Astrocyte (in vitro differentiated cells and primary cell): ENCODE data around the gene NTM. TPM values are rescaled to one million over a fixed set of nuclear protein-coding genes. Genes with fewer than 3 reads are reported as not detected.
A peak's percentile ranks its signal among the peaks of the same experiment; 100 is the strongest.

ENCODE experiments used
- DNase-seq: peaks from one replicate; pipeline ENCODE4 v3.0.0-alpha.2; 2010; ENCODE audit warnings: low read depth
- FAIRE-seq: peaks from 2 replicates; lab custom pipeline; 2011; peaks lifted over from hg19 to GRCh38; lab: Jason Lieb, UNC
- H2AFZ ChIP-seq: 2 replicates; pipeline ENCODE4 v1.6.0; 2012; ENCODE audit warnings: low read depth, low read length, inconsistent platforms
- H3K27ac ChIP-seq: 2 replicates; pipeline ENCODE4 v1.5.1; 2011; ENCODE audit warnings: low read depth, low read length, inconsistent platforms
- H3K27me3 ChIP-seq: 2 replicates; pipeline ENCODE4 v1.6.0; 2011; ENCODE audit warnings: low read length, inconsistent platforms; ENCODE audit not compliant: insufficient read depth
- H3K36me3 ChIP-seq: 2 replicates; pipeline ENCODE4 v1.5.1; 2011; ENCODE audit warnings: low read length, inconsistent platforms; ENCODE audit not compliant: insufficient read depth
- H3K4me1 ChIP-seq: 2 replicates; pipeline ENCODE4 v1.5.1; 2011; ENCODE audit warnings: low read length, inconsistent platforms; ENCODE audit not compliant: insufficient read depth
- H3K4me2 ChIP-seq: 2 replicates; pipeline ENCODE4 v1.6.0; 2012; ENCODE audit warnings: low read length, inconsistent platforms
- H3K4me3 ChIP-seq: 2 replicates; pipeline ENCODE4 v1.5.1; 2011; ENCODE audit warnings: low read depth, mild to moderate bottlenecking, low read length, inconsistent platforms; ENCODE audit not compliant: insufficient read depth
- H3K79me2 ChIP-seq: 2 replicates; pipeline ENCODE4 v1.6.0; 2012; ENCODE audit warnings: mild to moderate bottlenecking, low read length, inconsistent platforms; ENCODE audit not compliant: insufficient read depth
- H3K9ac ChIP-seq: 2 replicates; pipeline ENCODE4 v1.6.0; 2012; ENCODE audit warnings: mild to moderate bottlenecking, low read length, inconsistent platforms
- H3K9me3 ChIP-seq: 2 replicates; pipeline ENCODE4 v1.5.1; 2012; ENCODE audit warnings: low read depth, mild to moderate bottlenecking, low read length, inconsistent platforms; ENCODE audit not compliant: insufficient read depth
- H4K20me1 ChIP-seq: 2 replicates; pipeline ENCODE4 v1.6.0; 2012; ENCODE audit warnings: low read length, inconsistent platforms; ENCODE audit not compliant: insufficient read depth
- H3K27ac Mint-ChIP-seq: one replicate; pipeline ENCODE4 v1.8.0; 2021; ENCODE audit warnings: mild to moderate bottlenecking, mixed read lengths; ENCODE audit not compliant: unreplicated experiment
- H3K27me3 Mint-ChIP-seq: one replicate; pipeline ENCODE4 v1.8.0; 2021; ENCODE audit warnings: low read depth, mixed read lengths; ENCODE audit not compliant: unreplicated experiment
- H3K36me3 Mint-ChIP-seq: one replicate; pipeline ENCODE4 v1.8.0; 2021; ENCODE audit warnings: low read depth, mixed read lengths; ENCODE audit not compliant: unreplicated experiment
- H3K4me1 Mint-ChIP-seq: one replicate; pipeline ENCODE4 v1.8.0; 2021; ENCODE audit warnings: low read depth, mixed read lengths; ENCODE audit not compliant: unreplicated experiment
- H3K4me3 Mint-ChIP-seq: one replicate; pipeline ENCODE4 v1.8.0; 2021; ENCODE audit warnings: mild to moderate bottlenecking, moderate library complexity, mixed read lengths; ENCODE audit not compliant: unreplicated experiment
- H3K9me3 Mint-ChIP-seq: one replicate; pipeline ENCODE4 v1.8.0; 2021; ENCODE audit warnings: mild to moderate bottlenecking, mixed read lengths; ENCODE audit not compliant: unreplicated experiment
- EZH2 ChIP-seq: IDR thresholded peaks from 2 replicates; pipeline ENCODE4 v1.6.1; 2012; ENCODE audit warnings: mild to moderate bottlenecking, low read length, inconsistent platforms; ENCODE audit not compliant: insufficient read depth
- total RNA-seq: library from RNA; stranded (reverse); gene quantifications from 2 replicates; pipeline ENCODE4 v1.2.1, GENCODE V29; 2021
- TF ChIP-seq, protein P1 (sequence below): IDR thresholded peaks from 2 replicates; pipeline ENCODE4 v1.5.1; 2011; ENCODE audit warnings: low read depth, mild to moderate bottlenecking, inconsistent platforms, low read length, moderate library complexity; ENCODE audit not compliant: insufficient read depth

The NTM gene
- total RNA-seq, 1 donor from 2014 or later, result 98.2 TPM

DNA sequence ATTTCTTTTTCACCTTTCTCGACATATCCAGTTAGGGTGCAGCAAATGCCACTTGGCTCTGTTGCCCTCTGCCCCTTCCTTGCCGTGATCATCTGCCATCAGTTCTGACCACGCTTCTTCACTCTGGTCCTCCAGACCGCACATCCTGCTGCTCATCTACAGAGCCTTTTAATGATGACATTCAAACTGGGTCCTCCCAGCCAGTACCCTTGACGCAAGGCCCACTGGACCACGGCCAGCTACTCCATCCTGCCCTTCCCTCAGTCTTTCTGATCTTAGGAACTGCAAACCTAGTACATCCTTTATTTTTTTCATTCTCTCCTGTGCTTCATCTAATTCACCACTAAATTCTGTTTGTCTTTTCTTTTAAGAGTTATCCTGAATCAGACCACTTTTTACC is 551.8 kb downstream of the NTM start:
- H3K27me3 ChIP-seq, result no peaks in the 10 kb centered on the region
- H3K27ac Mint-ChIP-seq, result no peak overlapping the region
- H2AFZ ChIP-seq, result no peak overlapping the region
- no peaks in the 10 kb centered on the region for H3K36me3 ChIP-seq
- H3K79me2 ChIP-seq, result peaks cover 86% of the 10 kb centered on the region
- peaks cover 20% of the 10 kb centered on the region for H3K4me1 ChIP-seq
- peaks cover 9% of the 10 kb centered on the region for H3K36me3 Mint-ChIP-seq
- FAIRE-seq (no peak), DNase-seq (no peak)
- H3K9ac ChIP-seq, result no peak overlapping the region
- no peaks in the 10 kb centered on the region for H3K9me3 ChIP-seq
- peaks cover 15% of the 10 kb centered on the region for H4K20me1 ChIP-seq
- no peak overlapping the region for H3K4me3 ChIP-seq
- H3K27me3 Mint-ChIP-seq, result no peaks in the 10 kb centered on the region
- H3K4me1 Mint-ChIP-seq, result peaks cover 31% of the 10 kb centered on the region
- H3K9me3 Mint-ChIP-seq, result peaks cover 2% of the 10 kb centered on the region
- no peak overlapping the region for H3K4me3 Mint-ChIP-seq
- peak overlapping the region; percentile 20 for H3K27ac ChIP-seq
- no peak for TF ChIP-seq EZH2
- TF ChIP-seq, protein P1, sequence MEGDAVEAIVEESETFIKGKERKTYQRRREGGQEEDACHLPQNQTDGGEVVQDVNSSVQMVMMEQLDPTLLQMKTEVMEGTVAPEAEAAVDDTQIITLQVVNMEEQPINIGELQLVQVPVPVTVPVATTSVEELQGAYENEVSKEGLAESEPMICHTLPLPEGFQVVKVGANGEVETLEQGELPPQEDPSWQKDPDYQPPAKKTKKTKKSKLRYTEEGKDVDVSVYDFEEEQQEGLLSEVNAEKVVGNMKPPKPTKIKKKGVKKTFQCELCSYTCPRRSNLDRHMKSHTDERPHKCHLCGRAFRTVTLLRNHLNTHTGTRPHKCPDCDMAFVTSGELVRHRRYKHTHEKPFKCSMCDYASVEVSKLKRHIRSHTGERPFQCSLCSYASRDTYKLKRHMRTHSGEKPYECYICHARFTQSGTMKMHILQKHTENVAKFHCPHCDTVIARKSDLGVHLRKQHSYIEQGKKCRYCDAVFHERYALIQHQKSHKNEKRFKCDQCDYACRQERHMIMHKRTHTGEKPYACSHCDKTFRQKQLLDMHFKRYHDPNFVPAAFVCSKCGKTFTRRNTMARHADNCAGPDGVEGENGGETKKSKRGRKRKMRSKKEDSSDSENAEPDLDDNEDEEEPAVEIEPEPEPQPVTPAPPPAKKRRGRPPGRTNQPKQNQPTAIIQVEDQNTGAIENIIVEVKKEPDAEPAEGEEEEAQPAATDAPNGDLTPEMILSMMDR, result no peak
- H3K4me2 ChIP-seq, result no peak overlapping the region

- Histone ChIP-seq H3K4me2 (peak overlapping the region; percentile 72), H3K27me3 (no peaks in the 10 kb centered on the region), H3K27ac (peak overlapping the region; percentile 92), H3K36me3 (no peaks in the 10 kb centered on the region), H3K79me2 (peaks cover 86% of the 10 kb centered on the region), H4K20me1 (peaks cover 15% of the 10 kb centered on the region), H2AFZ (no peak overlapping the region), H3K4me3 (no peak overlapping the region), H3K4me1 (peaks cover 20% of the 10 kb centered on the region), H3K9ac (peak overlapping the region; percentile 78), H3K9me3 (no peaks in the 10 kb centered on the region)
- H3K9me3 Mint-ChIP-seq, result peaks cover 2% of the 10 kb centered on the region
- TF ChIP-seq EZH2, result no peak
- TF ChIP-seq, protein P1, result no peak
- FAIRE-seq, result no peak
- peaks cover 31% of the 10 kb centered on the region for H3K4me1 Mint-ChIP-seq
- H3K27me3 Mint-ChIP-seq, result no peaks in the 10 kb centered on the region
- no peak for DNase-seq
- no peak overlapping the region for H3K4me3 Mint-ChIP-seq
- H3K27ac Mint-ChIP-seq, result no peak overlapping the region
- H3K36me3 Mint-ChIP-seq, result peaks cover 9% of the 10 kb centered on the region
Measured at GRCh38 chr11:131923309-131923708, 552.9 kb downstream of the NTM start.

GRCh38 chr11:131924001-131924400 is 553.6 kb downstream of the NTM start:
- no peaks in the 10 kb centered on the region for H3K27me3 Mint-ChIP-seq
- Histone ChIP-seq H2AFZ (no peak overlapping the region), H4K20me1 (peaks cover 19% of the 10 kb centered on the region), H3K79me2 (peaks cover 86% of the 10 kb centered on the region), H3K9me3 (no peaks in the 10 kb centered on the region), H3K4me2 (peak overlapping the region; percentile 72), H3K4me1 (peaks cover 20% of the 10 kb centered on the region), H3K27me3 (no peaks in the 10 kb centered on the region), H3K27ac (peak overlapping the region; percentile 92), H3K9ac (peak overlapping the region; percentile 78), H3K4me3 (peak overlapping the region; percentile 5), H3K36me3 (no peaks in the 10 kb centered on the region)
- H3K9me3 Mint-ChIP-seq, result peaks cover 4% of the 10 kb centered on the region
- DNase-seq (no peak), FAIRE-seq (no peak)
- TF ChIP-seq EZH2, result no peak
- TF ChIP-seq, protein P1, result no peak
- H3K36me3 Mint-ChIP-seq, result peaks cover 13% of the 10 kb centered on the region
- H3K4me1 Mint-ChIP-seq, result peaks cover 34% of the 10 kb centered on the region
- H3K4me3 Mint-ChIP-seq, result no peak overlapping the region
- H3K27ac Mint-ChIP-seq, result peak overlapping the region; percentile 81
